Uterus (tissue), 2 donors: Measurements from ENCODE around the gene VANGL1.

Source experiments
- POLR2A ChIP-seq, 2 donors: fragments of 450-650 bp; IDR thresholded peaks; one replicate each; pipeline ENCODE4 v1.6.1; 2016; ENCODE audit warnings: antibody characterized with exemption in 2 of 2, mild to moderate bottlenecking in 1 of 2, moderate library complexity in 1 of 2
- TF ChIP-seq, protein P1 (sequence below), 4 experiments: fragments of 200-600 bp in 2 of 4; fragments of 450-650 bp in 2 of 4; sonication (generic) in 2 of 4; IDR thresholded peaks; one replicate each; pipeline ENCODE4 v1.5.1; 2016 to 2019; ENCODE audit warnings: antibody characterized with exemption in 4 of 4, mild to moderate bottlenecking in 2 of 4, moderate library complexity in 1 of 4

DNA sequence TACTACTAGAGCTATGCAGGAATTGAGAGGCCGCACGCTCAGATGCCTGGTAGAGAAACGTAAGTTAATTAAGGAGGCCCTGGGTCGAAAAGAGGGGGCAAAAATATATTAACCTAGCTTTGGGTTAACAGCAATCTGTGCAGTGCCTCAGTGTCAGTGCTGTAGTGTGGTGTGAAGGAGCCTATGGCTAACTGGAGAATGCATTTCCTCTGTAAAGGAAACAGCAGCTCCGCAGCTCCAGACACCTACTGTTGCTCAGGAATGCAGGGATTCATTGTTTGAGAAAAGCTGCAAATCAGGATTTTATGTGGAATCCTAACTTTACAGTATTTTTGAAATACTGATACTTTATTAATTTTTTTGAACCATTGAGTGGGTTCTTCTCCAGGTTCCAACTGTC lies 18.4 kb downstream of the VANGL1 start:
- TF ChIP-seq, protein P1, sequence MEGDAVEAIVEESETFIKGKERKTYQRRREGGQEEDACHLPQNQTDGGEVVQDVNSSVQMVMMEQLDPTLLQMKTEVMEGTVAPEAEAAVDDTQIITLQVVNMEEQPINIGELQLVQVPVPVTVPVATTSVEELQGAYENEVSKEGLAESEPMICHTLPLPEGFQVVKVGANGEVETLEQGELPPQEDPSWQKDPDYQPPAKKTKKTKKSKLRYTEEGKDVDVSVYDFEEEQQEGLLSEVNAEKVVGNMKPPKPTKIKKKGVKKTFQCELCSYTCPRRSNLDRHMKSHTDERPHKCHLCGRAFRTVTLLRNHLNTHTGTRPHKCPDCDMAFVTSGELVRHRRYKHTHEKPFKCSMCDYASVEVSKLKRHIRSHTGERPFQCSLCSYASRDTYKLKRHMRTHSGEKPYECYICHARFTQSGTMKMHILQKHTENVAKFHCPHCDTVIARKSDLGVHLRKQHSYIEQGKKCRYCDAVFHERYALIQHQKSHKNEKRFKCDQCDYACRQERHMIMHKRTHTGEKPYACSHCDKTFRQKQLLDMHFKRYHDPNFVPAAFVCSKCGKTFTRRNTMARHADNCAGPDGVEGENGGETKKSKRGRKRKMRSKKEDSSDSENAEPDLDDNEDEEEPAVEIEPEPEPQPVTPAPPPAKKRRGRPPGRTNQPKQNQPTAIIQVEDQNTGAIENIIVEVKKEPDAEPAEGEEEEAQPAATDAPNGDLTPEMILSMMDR (IDR thresholded peaks at IDR 0.05): no peak
- TF ChIP-seq POLR2A (IDR thresholded peaks at IDR 0.05): no peak
